Colonic mucosa (tissue), 4 donors: ENCODE results near the gene IL1RAPL2. TPM values are rescaled to one million over a fixed set of nuclear protein-coding genes. Genes with fewer than 3 reads are reported as not detected.

ENCODE experiments used
- DNase-seq: peaks from one replicate; pipeline ENCODE4 v3.0.0-alpha.2; 2020
- H3K27ac ChIP-seq: fragments of 200-600 bp; one replicate; pipeline ENCODE4 v1.8.0; 2021
- H3K27me3 ChIP-seq: fragments of 200-600 bp; one replicate; pipeline ENCODE4 v1.8.0; 2021
- H3K36me3 ChIP-seq: fragments of 200-600 bp; one replicate; pipeline ENCODE4 v1.8.0; 2021
- H3K4me1 ChIP-seq: fragments of 200-600 bp; one replicate; pipeline ENCODE4 v1.8.0; 2021; ENCODE audit warnings: mild to moderate bottlenecking
- H3K4me3 ChIP-seq: fragments of 200-600 bp; one replicate; pipeline ENCODE4 v1.8.0; 2021
- H3K9ac ChIP-seq, 2 donors: one replicate each; pipeline ENCODE4 v1.7.0; 2013; ENCODE audit warnings: control low read depth in 2 of 2, low read depth in 2 of 2, low read length in 2 of 2
- H3K9me3 ChIP-seq: fragments of 200-600 bp; one replicate; pipeline ENCODE4 v1.8.0; 2021
- CTCF ChIP-seq: fragments of 200-600 bp; IDR thresholded peaks from one replicate; pipeline ENCODE4 v1.8.0; 2022; ENCODE audit warnings: antibody characterized with exemption, mild to moderate bottlenecking
- intact Hi-C: fragments of 100-400 bp; cut with DNase I; formaldehyde crosslinking; loops from one replicate; pipeline ENCODE4 v1.14.1; 2022
- total RNA-seq, 2 donors: library from RNA; stranded (reverse); fragmentation: NEBNext Ultra II Directional in 1 of 2; extraction: Animal tissue kit (Norgen Biotek cat#: 25700) in 1 of 2; gene quantifications; one replicate each; pipeline ENCODE4 v1.2.1, GENCODE V29; 2021
- donor health status: healthy.
- donor health status: DM: no; HTN: no; CAD: no.
- donor health status: DM: no; HTN: no; CAD: no.

The IL1RAPL2 gene
- total RNA-seq, 2 donors from 2014 or later: not detected

- H3K9me3 ChIP-seq: no peaks in the 10 kb centered on the region
- no peaks in the 10 kb centered on the region for H3K27me3 ChIP-seq
- H3K4me3 ChIP-seq: no peak overlapping the region
- DNase-seq: no peak
- intact Hi-C loops: no loop called here
- no peaks in the 10 kb centered on the region for H3K4me1 ChIP-seq
- no peak overlapping the region for H3K27ac ChIP-seq
- no peak overlapping the region for H3K9ac ChIP-seq
- no peak for TF ChIP-seq CTCF
- H3K36me3 ChIP-seq: no peaks in the 10 kb centered on the region
Observed at GRCh38 chrX:104803219-104803618, 237.2 kb downstream of the IL1RAPL2 start.

- Histone ChIP-seq H3K27me3 (no peaks in the 10 kb centered on the region), H3K4me3 (no peak overlapping the region)
- intact Hi-C loops: no loop called here
Observed at GRCh38 chrX:104806346-104806745, 240.3 kb downstream of the IL1RAPL2 start.

DNA sequence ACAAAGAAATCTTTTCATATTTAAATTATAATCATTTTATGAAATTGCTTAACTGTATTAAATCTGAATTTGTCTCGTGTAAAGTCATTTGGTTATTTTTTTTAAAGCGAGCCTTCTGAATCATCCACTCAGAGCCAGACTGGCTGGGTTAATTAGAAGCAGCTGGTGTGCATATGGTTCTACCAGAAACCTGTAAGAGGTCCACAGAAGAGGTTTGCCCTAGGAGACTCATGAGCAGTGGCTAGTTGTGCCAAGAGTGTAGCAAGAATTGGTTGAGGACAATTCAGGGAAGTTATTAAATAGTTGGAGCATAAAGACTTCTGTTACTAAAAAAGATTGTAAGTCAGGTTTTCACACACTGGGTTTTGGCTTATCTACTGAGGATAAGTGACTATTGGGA, 267.4 kb downstream of the IL1RAPL2 start:
- H3K36me3 ChIP-seq: no peaks in the 10 kb centered on the region
- no peak overlapping the region for H3K27ac ChIP-seq
- no peak overlapping the region for H3K4me3 ChIP-seq
- H3K9ac ChIP-seq: no peak overlapping the region
- TF ChIP-seq CTCF: no peak
- intact Hi-C loops: no loop called here
- no peaks in the 10 kb centered on the region for H3K4me1 ChIP-seq
- H3K27me3 ChIP-seq: no peaks in the 10 kb centered on the region
- no peaks in the 10 kb centered on the region for H3K9me3 ChIP-seq
- no peak for DNase-seq

More at GRCh38 chrX:104806346-104806745, 240.3 kb downstream of the IL1RAPL2 start:
- no peaks in the 10 kb centered on the region for H3K36me3 ChIP-seq
- H3K27ac ChIP-seq: no peak overlapping the region
- no peak overlapping the region for H3K9ac ChIP-seq
- no peaks in the 10 kb centered on the region for H3K4me1 ChIP-seq
- no peak for TF ChIP-seq CTCF
- no peak for DNase-seq
- no peaks in the 10 kb centered on the region for H3K9me3 ChIP-seq

- intact Hi-C loops: no loop called here
- TF ChIP-seq CTCF: no peak
- no peaks in the 10 kb centered on the region for H3K4me1 ChIP-seq
Observed at GRCh38 chrX:104842646-104843045, 276.6 kb downstream of the IL1RAPL2 start.

DNA sequence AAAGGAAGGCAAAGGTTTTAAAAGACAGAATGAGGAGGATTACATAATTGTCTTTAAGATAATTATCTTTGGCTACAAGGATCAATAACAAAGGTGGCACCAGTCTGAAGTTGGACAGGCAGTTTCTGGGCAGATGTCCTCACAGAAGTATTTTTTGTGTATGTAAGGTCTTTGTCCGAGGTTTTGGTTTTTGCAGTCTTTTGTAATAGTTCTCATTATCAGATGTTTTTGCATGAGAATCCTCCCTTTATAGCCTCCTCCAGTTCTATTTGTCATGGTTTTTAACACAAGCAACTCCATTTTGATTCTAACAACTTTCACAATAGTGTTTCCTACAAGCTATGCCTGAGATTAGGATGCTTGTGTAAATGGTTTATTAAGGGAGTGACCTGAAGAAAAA, 286.2 kb downstream of the IL1RAPL2 start:
- Histone ChIP-seq H3K27ac (no peak overlapping the region), H3K4me1 (no peaks in the 10 kb centered on the region), H3K9me3 (no peaks in the 10 kb centered on the region), H3K9ac (no peak overlapping the region), H3K27me3 (no peaks in the 10 kb centered on the region), H3K4me3 (no peak overlapping the region), H3K36me3 (no peaks in the 10 kb centered on the region)
- no peak for DNase-seq
- intact Hi-C loops: no loop called here
- TF ChIP-seq CTCF: no peak

More at GRCh38 chrX:104842646-104843045, 276.6 kb downstream of the IL1RAPL2 start:
- Histone ChIP-seq H3K27me3 (no peaks in the 10 kb centered on the region), H3K9me3 (no peaks in the 10 kb centered on the region), H3K36me3 (no peaks in the 10 kb centered on the region), H3K4me3 (no peak overlapping the region), H3K27ac (no peak overlapping the region), H3K9ac (no peak overlapping the region)
- no peak for DNase-seq

DNA sequence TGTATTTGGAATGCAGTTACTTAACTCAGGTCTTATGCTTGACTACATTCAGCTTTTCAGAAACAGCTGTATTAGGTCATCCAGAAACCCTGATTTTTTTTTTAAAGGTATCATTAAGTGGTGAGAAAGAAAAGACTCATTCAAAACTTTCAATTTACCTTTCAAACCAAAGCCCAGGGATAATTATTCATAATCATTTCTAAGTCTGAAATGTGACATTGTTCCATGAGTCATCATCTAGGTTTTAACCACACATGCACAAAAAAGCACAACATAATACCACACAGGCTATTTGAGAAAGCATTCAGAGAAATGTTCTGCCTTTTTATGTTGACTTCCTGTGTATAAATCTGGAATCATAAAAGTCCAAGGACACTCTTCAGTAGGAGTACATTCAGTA, 288.2 kb downstream of the IL1RAPL2 start:
- TF ChIP-seq CTCF: no peak
- Histone ChIP-seq H3K9ac (no peak overlapping the region), H3K36me3 (no peaks in the 10 kb centered on the region), H3K4me3 (no peak overlapping the region), H3K27ac (no peak overlapping the region), H3K4me1 (no peaks in the 10 kb centered on the region), H3K27me3 (no peaks in the 10 kb centered on the region), H3K9me3 (no peaks in the 10 kb centered on the region)
- no peak for DNase-seq
- intact Hi-C loops: no loop called here
